GM10248 (cell line): ENCODE measurements around the gene EPHB1.

Source experiments
- CTCF ChIA-PET: fragments of 300-600 bp; sonication (Branson Sonifier 250); formaldehyde crosslinking; extraction: SDS; loops from one replicate; lab custom pipeline; 2021; ENCODE audit warnings: antibody characterized with exemption; lab: Yijun Ruan, JAX
- POLR2A ChIA-PET: fragments of 350-650 bp; sonication (Branson Sonifier 250); formaldehyde crosslinking; extraction: SDS; loops from one replicate; lab custom pipeline; 2020; ENCODE audit warnings: antibody characterized with exemption; lab: Yijun Ruan, JAX
- DNase-seq: peaks from one replicate; pipeline ENCODE4 v3.0.0; 2012; ENCODE audit errors: extremely low spot score
- TF ChIP-seq, protein P1 (sequence below): IDR thresholded peaks from 2 replicates; pipeline ENCODE4 v1.5.1; 2012; ENCODE audit warnings: mild to moderate bottlenecking, low read depth; ENCODE audit errors: extremely low read depth, missing control alignments, control extremely low read depth

Gene EPHB1

DNA sequence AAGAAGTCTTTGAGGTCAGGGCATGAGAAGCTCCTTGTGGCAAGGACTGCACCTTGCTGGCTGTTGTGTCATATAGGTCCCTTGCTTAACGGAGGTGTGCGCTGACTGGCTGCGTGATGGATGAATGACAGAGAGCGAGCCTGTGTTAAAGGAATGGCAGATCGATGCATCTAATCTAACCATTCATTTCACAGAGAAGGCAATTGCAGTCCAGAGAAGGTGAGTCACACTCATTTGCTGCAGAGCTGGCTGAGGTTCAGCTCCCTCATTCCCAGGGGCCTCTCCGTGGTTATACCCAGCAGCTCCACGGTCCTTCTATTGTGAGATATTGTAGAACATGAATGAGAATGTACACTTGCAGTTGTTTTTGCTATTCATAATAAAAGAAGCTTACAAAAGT lies 289.3 kb downstream of the EPHB1 start:
- ChIA-PET POLR2A (no interaction called here), CTCF (interaction anchor here (1.0 to 1.6 kb wide), 5 partner anchors 10 to 290 kb away, joined by 3 to 4 read pairs (median 3); no protein-coding TSS in a partner anchor)
- no peak for DNase-seq
- TF ChIP-seq, protein P1, sequence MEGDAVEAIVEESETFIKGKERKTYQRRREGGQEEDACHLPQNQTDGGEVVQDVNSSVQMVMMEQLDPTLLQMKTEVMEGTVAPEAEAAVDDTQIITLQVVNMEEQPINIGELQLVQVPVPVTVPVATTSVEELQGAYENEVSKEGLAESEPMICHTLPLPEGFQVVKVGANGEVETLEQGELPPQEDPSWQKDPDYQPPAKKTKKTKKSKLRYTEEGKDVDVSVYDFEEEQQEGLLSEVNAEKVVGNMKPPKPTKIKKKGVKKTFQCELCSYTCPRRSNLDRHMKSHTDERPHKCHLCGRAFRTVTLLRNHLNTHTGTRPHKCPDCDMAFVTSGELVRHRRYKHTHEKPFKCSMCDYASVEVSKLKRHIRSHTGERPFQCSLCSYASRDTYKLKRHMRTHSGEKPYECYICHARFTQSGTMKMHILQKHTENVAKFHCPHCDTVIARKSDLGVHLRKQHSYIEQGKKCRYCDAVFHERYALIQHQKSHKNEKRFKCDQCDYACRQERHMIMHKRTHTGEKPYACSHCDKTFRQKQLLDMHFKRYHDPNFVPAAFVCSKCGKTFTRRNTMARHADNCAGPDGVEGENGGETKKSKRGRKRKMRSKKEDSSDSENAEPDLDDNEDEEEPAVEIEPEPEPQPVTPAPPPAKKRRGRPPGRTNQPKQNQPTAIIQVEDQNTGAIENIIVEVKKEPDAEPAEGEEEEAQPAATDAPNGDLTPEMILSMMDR, result no peak

GRCh38 chr3:135084976-135085375 lies 289.9 kb downstream of the EPHB1 start:
- TF ChIP-seq, protein P1, result no peak
- CTCF ChIA-PET, result interaction anchor here (1.0 to 1.6 kb wide), 4 partner anchors 9 to 18 kb away, joined by 3 to 4 read pairs (median 3); no protein-coding TSS in a partner anchor
- no peak for DNase-seq
- POLR2A ChIA-PET, result no interaction called here

DNA sequence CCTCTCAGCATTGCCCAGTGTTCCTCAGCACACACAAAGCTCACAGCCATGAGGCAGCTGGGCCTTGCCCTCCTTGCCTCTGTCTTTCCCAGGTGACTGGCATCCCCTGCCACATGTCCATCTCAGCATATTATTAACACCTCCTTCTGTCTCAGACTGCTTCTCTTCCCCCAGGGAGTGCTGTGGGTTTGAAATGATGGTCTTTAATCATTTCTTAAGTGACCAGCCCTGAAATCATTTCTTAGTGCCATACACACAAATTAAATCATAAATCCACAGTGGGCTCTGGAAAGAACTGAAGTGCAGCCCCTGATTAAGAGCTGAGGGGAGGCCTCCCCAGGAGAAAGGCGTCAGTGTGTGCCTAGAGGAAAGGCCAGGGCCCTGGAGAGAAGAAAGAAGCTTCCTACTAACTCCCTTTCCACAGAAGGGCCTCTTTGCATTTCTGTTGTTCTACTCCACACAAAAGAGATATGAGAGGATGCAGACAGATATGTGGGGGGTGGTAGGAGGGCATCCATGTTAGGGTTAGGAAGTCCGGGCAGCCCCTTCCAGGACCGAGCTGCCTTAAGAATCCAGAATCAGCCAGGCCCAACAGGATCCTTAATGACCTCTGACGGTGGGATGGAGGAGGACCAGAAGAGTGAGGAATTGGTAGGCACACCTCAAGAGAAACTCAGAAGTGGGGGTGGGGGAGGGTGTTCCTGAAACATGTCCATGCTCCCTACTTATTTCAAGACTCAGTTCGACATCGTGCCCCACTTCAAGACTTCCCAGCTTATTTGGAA lies 290.8 kb downstream of the EPHB1 start:
- POLR2A ChIA-PET, result no interaction called here

GRCh38 chr3:135087782-135088181 lies 292.7 kb downstream of the EPHB1 start:
- TF ChIP-seq, protein P1, result no peak

More for the DNA sequence above, 290.8 kb downstream of the EPHB1 start:
- CTCF ChIA-PET, result interaction anchor here (1.0 kb wide), 1 partner anchor 8 kb away, joined by 3 read pairs; no protein-coding TSS in a partner anchor
- TF ChIP-seq, protein P1, result no peak
- no peak for DNase-seq

DNA sequence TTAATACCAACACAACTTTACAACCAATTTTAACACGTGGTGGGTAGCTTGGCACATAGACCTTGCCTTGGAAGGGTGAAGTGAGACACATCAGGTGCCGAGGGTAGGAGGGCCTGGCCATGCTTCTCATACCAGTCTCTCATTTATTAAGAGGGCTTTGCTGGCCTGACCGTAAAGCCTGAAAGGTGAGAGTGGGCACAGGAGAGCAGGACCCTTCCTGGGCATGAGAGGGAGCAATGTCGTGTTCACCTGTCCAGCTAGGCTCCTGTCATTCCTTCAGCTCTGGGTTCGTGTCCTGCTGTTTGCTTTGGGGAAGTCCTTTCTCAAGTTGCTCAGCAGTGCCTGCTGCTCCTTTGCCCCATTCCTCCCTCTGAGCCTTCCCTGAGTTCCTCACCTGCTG lies 294.4 kb downstream of the EPHB1 start:
- ChIA-PET CTCF (no interaction called here), POLR2A (no interaction called here)
- TF ChIP-seq, protein P1, result no peak
- DNase-seq, result no peak

More at GRCh38 chr3:135087782-135088181, 292.7 kb downstream of the EPHB1 start:
- CTCF ChIA-PET, result no interaction called here
- DNase-seq, result no peak
- POLR2A ChIA-PET, result no interaction called here

- TF ChIP-seq, protein P1, result no peak
- no peak for DNase-seq
- POLR2A ChIA-PET, result no interaction called here
- CTCF ChIA-PET, result no interaction called here
Measured at GRCh38 chr3:135090020-135090717, 295.1 kb downstream of the EPHB1 start.
